Large intestine (tissue), 12 donors: ENCODE measurements around the gene COL27A1. TPM values are rescaled to one million over a fixed set of nuclear protein-coding genes. Genes with fewer than 3 reads are reported as not detected.

Source experiments
- DNase-seq, 2 donors: peaks; one replicate each; pipeline versions ENCODE4 v3.0.0 to v3.0.0-alpha.2; 2013
- H3K27ac ChIP-seq: one replicate; pipeline ENCODE4 v1.5.1; 2013; ENCODE audit warnings: low read length
- H3K27me3 ChIP-seq: 2 replicates; pipeline ENCODE4 v1.6.1; 2013; ENCODE audit warnings: low read length; ENCODE audit not compliant: control insufficient read depth, insufficient read depth
- H3K36me3 ChIP-seq: 2 replicates; pipeline ENCODE4 v1.6.1; 2013; ENCODE audit warnings: low read length; ENCODE audit not compliant: control insufficient read depth, insufficient read depth
- H3K4me1 ChIP-seq: one replicate; pipeline ENCODE4 v1.6.1; 2013; ENCODE audit warnings: low read length; ENCODE audit not compliant: control insufficient read depth, insufficient read depth
- H3K4me3 ChIP-seq: one replicate; pipeline ENCODE4 v1.5.1; 2013; ENCODE audit warnings: low read length
- H3K9me3 ChIP-seq: one replicate; pipeline ENCODE4 v1.6.1; 2013; ENCODE audit warnings: mild to moderate bottlenecking, low read depth, low read length, moderate library complexity; ENCODE audit not compliant: control insufficient read depth
- WGBS: methylation state at CpG from one replicate; pipeline ENCODE4 v1.1.5; 2013; ENCODE audit warnings: low lambda C conversion rate; ENCODE audit not compliant: insufficient coverage; 5-methylcytosine and 5-hydroxymethylcytosine counted together
- long read RNA-seq, 11 donors: transcript quantifications; one replicate each; lab custom pipeline, GENCODE V29; 2026
- polyA plus RNA-seq: library from polyadenylated mRNA; unstranded; fragments of 120-200 nt; gene quantifications from one replicate; pipeline ENCODE4 v1.2.1, GENCODE V29; 2013

COL27A1 gene
- 117 TPM for polyA plus RNA-seq
- long read RNA-seq, donor 1, partial matches to known transcripts, result 19 of 20 reads
- long read RNA-seq, donor 1, other reads (novel, unspliced or antisense), result 0 of 20 reads
- long read RNA-seq, donor 2, partial matches to known transcripts, result 30 of 37 reads
- long read RNA-seq, donor 2, other reads (novel, unspliced or antisense), result 0 of 37 reads
- long read RNA-seq, donor 3, result 0 reads
- long read RNA-seq, donor 4, partial matches to known transcripts, result 5 of 6 reads
- long read RNA-seq, donor 4, other reads (novel, unspliced or antisense), result 0 of 6 reads
- long read RNA-seq, donor 5, partial matches to known transcripts, result 13 of 16 reads
- long read RNA-seq, donor 5, other reads (novel, unspliced or antisense), result 0 of 16 reads
- long read RNA-seq, donor 6, transcript COL27A1-203 (3 exons, 1,946 nt), result major isoform, 7 of 54 reads
- long read RNA-seq, donor 6, partial matches to known transcripts, result 44 of 54 reads
- long read RNA-seq, donor 6, other reads (novel, unspliced or antisense), result 0 of 54 reads
- long read RNA-seq, donor 7, partial matches to known transcripts, result 9 of 15 reads
- long read RNA-seq, donor 7, other reads (novel, unspliced or antisense), result 0 of 15 reads
- long read RNA-seq, donor 8, partial matches to known transcripts, result 89 of 94 reads
- long read RNA-seq, donor 8, other reads (novel, unspliced or antisense), result 0 of 94 reads
- long read RNA-seq, donor 9, transcript COL27A1-203 (3 exons, 1,946 nt), result major isoform, 9 of 154 reads
- long read RNA-seq, donor 9, partial matches to known transcripts, result 144 of 154 reads
- long read RNA-seq, donor 9, other reads (novel, unspliced or antisense), result 0 of 154 reads
- long read RNA-seq, donor 10, partial matches to known transcripts, result 55 of 58 reads
- long read RNA-seq, donor 10, other reads (novel, unspliced or antisense), result 0 of 58 reads
- long read RNA-seq, donor 11, transcript COL27A1-203 (3 exons, 1,946 nt), result major isoform, 7 of 51 reads
- long read RNA-seq, donor 11, partial matches to known transcripts, result 44 of 51 reads
- long read RNA-seq, donor 11, other reads (novel, unspliced or antisense), result 0 of 51 reads

DNA sequence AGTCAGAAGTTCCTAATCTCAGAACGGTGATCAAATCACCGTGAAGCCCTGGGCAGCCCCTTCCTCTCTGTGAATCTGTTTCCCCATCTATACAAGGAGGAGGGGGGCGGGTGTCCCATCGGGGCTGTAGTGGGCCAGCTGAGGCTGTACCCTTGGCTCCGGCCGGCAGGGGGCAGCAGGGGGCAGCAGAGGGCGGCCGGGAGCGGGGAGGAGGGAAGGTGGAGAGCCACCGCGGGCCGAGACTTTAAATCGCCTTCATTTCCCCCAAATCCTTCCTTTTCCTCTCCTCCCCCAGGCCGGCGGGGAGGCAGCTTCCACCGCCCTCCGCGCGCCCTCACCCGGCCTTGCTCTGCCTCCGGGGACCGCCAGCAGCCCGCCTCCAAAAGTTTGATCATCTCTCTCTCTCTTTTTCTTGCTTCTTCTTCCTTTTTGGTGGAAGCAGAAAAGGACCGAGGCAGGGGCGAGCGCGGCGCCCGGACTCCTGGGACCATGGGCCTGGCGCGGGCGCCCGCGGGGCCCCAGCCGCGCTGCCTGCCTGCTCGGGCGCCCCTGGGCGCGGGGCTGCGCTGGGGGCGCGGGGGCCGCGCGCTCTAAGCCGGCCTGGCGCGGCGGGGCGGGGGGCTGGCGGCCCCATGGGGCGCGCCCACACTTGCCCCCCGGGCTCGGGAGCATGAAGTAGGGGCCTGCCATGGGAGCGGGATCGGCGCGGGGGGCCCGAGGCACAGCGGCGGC is at the start of gene COL27A1:
COL27A1 (plus strand) TSS at position 275 of the 732 bp plus-strand sequence; CDS start at position 689, 414 bp downstream.
- WGBS, result 0% methylated on average over 2 of the region's 63 CpGs
- peak within 1 kb of the TSS; percentile 62 for H3K4me3 ChIP-seq

DNA sequence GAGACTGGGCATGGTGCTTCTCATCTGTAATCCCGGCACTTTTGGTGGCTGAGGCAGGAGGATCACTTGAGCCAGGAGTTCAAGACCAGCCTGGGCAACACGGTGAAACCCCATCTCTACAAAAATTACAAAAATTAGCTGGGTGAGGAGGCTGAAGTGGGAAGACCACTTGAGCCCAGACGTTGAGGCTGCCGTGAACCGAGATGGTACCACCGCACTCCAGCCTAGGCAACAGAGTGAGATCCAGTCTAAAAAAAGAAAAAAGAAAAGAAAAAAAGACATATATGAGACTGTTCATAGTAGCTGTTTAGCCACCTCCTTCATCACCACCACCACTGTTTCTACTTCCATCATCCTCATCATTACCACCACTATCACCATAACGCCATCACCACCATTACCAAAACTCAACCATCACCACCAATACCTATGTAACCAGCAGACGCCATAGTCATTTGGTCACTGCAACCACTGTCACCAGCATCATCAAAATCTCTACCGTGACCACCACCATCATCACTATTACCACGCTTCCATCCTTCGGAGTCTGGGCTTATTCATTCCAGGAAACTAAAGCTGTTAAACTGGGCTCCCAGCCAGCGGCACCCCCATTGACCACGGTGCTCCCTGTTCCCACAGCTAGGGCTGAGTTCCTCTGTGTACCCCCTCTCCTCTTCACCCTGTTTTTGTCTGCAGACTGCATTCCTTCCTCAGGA is 47.9 kb upstream of the COL27A1 start:
- H3K36me3 ChIP-seq, result no peaks in the 10 kb centered on the region
- H3K27me3 ChIP-seq, result no peaks in the 10 kb centered on the region
- H3K9me3 ChIP-seq, result peaks cover 5% of the 10 kb centered on the region
- WGBS, result 100% methylated on average over 1 of the region's 13 CpGs
- DNase-seq, result no peak
- H3K4me1 ChIP-seq, result peaks cover 3% of the 10 kb centered on the region
- no peak overlapping the region for H3K4me3 ChIP-seq
- H3K27ac ChIP-seq, result no peak overlapping the region

More for the DNA sequence above, at the start of gene COL27A1:
- Histone ChIP-seq H3K36me3 (no peaks in the 10 kb centered on the region), H3K27ac (peak within 1 kb of the TSS; percentile 88), H3K9me3 (no peaks in the 10 kb centered on the region), H3K27me3 (peaks cover 20% of the 10 kb centered on the region), H3K4me1 (peaks cover 47% of the 10 kb centered on the region)
- peak; percentile 72 to 81 for DNase-seq

DNA sequence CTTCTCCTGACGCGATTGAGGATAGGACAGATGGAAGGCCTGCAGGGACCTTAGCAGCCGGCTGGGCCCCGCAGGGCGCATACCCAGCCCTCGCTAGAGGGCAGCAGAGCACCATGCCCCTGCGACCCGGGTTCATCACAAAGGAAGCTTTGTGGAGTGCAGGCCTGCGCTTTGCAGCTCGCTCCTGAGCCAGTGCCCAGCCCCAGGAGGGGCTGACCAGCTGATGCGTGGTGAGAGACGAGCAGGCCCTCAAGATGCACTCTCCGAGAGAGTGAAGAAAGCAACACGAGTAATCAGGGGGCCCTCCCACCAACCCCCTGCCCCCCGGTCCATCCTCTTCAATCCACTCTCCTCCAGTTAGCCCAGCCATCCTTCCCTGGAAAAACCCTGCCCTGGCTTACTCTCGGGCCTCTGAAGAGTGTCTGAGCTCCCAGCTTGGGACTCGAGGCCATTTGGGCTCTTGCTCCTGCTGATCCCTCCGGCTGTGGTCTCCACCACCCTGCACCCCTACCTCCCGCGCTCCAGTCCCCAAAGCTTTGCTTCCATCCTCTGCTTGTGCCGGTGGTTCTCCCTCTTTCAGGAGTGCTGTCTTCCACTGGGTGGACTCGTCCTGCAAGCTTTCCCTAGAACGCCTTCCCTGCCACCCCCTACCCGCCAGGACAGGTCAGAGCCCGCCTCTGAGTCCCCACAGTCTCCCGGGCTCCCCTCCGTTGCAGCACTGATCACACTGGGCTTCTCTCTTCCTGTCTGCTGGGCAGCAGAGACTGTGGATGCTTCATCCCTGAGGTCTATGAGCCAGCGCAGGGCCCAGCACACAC is 47.1 kb upstream of the COL27A1 start:
- Histone ChIP-seq H3K4me1 (peaks cover 3% of the 10 kb centered on the region), H3K27ac (no peak overlapping the region), H3K4me3 (no peak overlapping the region), H3K36me3 (no peaks in the 10 kb centered on the region), H3K27me3 (no peaks in the 10 kb centered on the region), H3K9me3 (no peaks in the 10 kb centered on the region)
- WGBS, result no CpG with 5 or more reads among the region's 28 CpGs
- DNase-seq, result peak; percentile 80 to 82

DNA sequence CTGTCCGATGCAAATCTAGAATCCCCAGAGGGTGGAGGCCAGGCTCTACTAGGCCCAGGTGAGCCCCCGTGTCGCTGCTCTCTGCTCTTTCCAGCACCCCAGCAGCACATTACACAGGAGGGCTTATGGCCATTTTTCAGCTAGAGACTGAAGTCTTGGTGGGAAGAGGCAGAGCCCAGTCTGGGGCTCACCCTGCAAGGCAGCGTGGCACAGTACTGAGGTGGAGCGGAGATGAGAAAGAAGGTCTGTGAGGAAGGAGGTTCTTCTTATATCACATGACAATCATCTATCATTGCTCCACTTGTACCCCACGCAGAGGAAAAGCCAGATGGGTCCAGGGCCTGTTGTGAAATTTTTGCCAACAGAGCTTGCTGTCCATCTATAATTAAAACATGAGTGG is 46.2 kb upstream of the COL27A1 start:
- WGBS, result no CpG with 5 or more reads among the region's 6 CpGs
- Histone ChIP-seq H3K9me3 (no peaks in the 10 kb centered on the region), H3K27me3 (no peaks in the 10 kb centered on the region), H3K4me1 (peaks cover 3% of the 10 kb centered on the region), H3K36me3 (no peaks in the 10 kb centered on the region), H3K4me3 (no peak overlapping the region), H3K27ac (no peak overlapping the region)
- DNase-seq, result no peak

DNA sequence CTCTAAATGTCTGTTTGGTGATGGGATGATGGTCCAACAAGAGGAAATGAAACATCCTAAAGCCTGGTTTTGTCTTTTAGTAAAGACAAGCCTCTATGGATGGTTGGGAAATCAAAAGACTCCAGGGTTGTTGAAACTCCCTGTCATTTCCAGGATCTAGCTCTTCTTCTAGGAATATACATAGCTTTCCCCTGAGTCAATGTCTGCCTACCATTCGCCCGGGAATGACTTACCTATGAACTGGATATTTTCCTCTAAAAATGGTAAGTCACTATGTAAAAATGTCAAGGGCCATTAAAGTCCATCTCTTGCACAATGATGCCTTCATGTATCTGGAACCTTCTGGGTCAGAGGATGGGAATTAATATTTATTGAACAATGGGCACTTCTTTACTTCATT is 45.2 kb upstream of the COL27A1 start:
- no peak for DNase-seq
- peaks cover 3% of the 10 kb centered on the region for H3K4me1 ChIP-seq
- H3K9me3 ChIP-seq, result no peaks in the 10 kb centered on the region
- no peaks in the 10 kb centered on the region for H3K27me3 ChIP-seq
- no peak overlapping the region for H3K27ac ChIP-seq
- WGBS, result no CpG with 5 or more reads among the region's 2 CpGs
- no peaks in the 10 kb centered on the region for H3K36me3 ChIP-seq
- H3K4me3 ChIP-seq, result no peak overlapping the region

DNA sequence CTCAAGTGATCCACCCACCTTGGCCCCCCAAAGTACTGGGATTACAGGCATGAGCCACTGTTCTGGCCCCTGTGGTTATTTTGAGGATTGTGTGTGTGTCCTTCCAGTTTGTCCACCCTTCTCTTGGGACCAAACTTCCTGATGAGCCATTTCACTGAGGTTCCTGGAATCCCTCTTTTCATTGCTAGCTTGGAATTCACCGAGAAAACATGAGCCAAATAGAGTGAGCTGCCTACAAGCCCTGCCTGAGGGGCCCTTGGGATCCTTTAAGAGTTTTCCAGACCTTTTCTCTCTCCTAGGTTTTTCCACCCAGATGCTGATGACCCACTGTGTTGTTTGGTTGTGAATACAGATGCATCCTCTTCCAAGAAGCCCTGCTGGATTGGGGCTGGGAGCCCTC is 43.0 kb upstream of the COL27A1 start:
- Histone ChIP-seq H3K9me3 (no peaks in the 10 kb centered on the region), H3K27me3 (no peaks in the 10 kb centered on the region), H3K4me3 (no peak overlapping the region), H3K4me1 (peaks cover 3% of the 10 kb centered on the region), H3K36me3 (no peaks in the 10 kb centered on the region), H3K27ac (no peak overlapping the region)
- no CpG with 5 or more reads among the region's 1 CpG for WGBS
- no peak for DNase-seq

DNA sequence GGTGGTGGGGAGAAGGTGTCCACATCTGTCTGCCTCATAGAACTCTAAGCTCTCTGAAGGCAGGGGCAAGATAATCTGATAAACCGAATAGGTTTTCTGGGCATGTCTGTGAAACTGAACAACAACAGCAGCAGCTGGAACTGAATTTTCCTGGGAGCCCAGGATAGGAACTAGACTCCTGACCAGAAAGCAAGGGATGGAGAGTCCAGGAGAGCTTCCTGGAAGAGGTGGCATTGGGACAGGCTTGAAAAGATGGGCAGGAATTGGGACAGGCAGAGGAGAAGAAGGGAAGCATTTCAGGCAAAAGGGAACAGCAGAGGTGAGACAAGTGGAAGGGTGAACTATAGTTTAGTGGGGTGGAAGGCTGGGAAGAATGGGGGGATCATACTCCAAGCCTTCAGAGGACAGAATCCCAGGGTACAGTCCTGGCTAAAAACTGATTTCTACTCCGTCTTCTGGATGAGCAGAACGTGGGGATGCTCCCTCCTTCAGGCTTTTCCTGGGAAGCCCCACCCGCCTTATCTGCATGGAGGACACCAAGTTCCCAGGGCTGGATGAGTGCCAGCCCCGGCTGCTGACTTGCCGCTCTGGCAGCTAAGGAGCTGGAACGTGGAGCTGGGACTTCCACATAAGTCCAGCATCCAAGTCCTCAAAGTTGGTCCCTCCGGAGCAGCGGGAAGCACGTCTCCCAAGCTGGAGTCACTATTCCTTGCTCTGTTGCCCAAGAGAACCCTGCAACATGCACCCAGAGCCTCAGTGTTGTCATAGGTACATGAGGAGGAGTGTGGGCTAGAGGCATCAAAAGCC is 42.4 kb upstream of the COL27A1 start:
- H3K27ac ChIP-seq, result no peak overlapping the region
- DNase-seq, result peak; percentile 80
- no peaks in the 10 kb centered on the region for H3K36me3 ChIP-seq
- no peak overlapping the region for H3K4me3 ChIP-seq
- no peaks in the 10 kb centered on the region for H3K4me1 ChIP-seq
- no peaks in the 10 kb centered on the region for H3K27me3 ChIP-seq
- no peaks in the 10 kb centered on the region for H3K9me3 ChIP-seq
- no CpG with 5 or more reads among the region's 10 CpGs for WGBS

DNA sequence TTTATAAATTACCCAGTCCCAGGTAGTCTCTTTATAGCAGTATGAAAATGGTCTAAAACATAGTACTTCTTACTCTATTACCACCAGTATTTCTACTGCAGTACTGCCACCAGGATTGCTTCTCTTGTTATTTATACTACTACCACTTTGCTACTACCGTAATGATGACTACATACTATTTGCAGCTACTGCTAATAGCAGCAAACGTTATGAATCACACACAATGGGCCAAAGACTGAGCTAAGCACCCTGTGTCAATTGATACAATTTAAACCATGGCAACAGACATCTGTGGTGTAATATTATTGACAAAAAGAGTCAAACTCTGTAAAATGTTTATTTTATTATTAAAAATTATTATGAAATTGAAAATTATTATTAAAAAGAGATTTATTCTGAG is 41.0 kb upstream of the COL27A1 start:
- no peaks in the 10 kb centered on the region for H3K36me3 ChIP-seq
- H3K27me3 ChIP-seq, result no peaks in the 10 kb centered on the region
- H3K27ac ChIP-seq, result no peak overlapping the region
- no peaks in the 10 kb centered on the region for H3K9me3 ChIP-seq
- WGBS, result 40% methylated on average over 1 of the region's 2 CpGs
- H3K4me1 ChIP-seq, result peaks cover 10% of the 10 kb centered on the region
- H3K4me3 ChIP-seq, result no peak overlapping the region
- DNase-seq, result no peak
